H9 (cell line): ENCODE results near the gene TNP2. TPM values are rescaled to one million over a fixed set of nuclear protein-coding genes. Genes with fewer than 3 reads are reported as not detected.

Experiments used
- DNase-seq: peaks from one replicate; pipeline ENCODE4 v3.0.0-alpha.2; 2017
- H2AFZ ChIP-seq: one replicate; pipeline ENCODE4 v1.6.1; 2013; ENCODE audit warnings: mild to moderate bottlenecking, low read length, control low read depth, moderate library complexity
- H2AK5ac ChIP-seq: 2 replicates; pipeline ENCODE4 v1.6.1; 2013; ENCODE audit warnings: low read length, control low read depth, mixed read lengths; ENCODE audit not compliant: insufficient read length
- H2BK120ac ChIP-seq: one replicate; pipeline ENCODE4 v1.6.1; 2013; ENCODE audit warnings: low read depth, mild to moderate bottlenecking, low read length, control low read depth, inconsistent platforms; ENCODE audit not compliant: poor library complexity, severe bottlenecking
- H2BK12ac ChIP-seq: 2 replicates; pipeline ENCODE4 v1.6.1; 2013; ENCODE audit warnings: low read length, control low read depth, mixed read lengths, low read depth; ENCODE audit not compliant: insufficient read length
- H2BK15ac ChIP-seq: 2 replicates; pipeline ENCODE4 v1.6.1; 2013; ENCODE audit warnings: low read depth, low read length, control low read depth
- H2BK20ac ChIP-seq: one replicate; pipeline ENCODE4 v1.6.1; 2013; ENCODE audit warnings: low read depth, mild to moderate bottlenecking, low read length, control low read depth, inconsistent platforms; ENCODE audit not compliant: poor library complexity, severe bottlenecking
- H2BK5ac ChIP-seq: 2 replicates; pipeline ENCODE4 v1.6.1; 2013; ENCODE audit warnings: low read length, control low read depth, mixed read lengths; ENCODE audit not compliant: insufficient read length
- H3K14ac ChIP-seq: 2 replicates; pipeline ENCODE4 v1.6.1; 2013; ENCODE audit warnings: low read length, control low read depth; ENCODE audit not compliant: insufficient read depth
- H3K18ac ChIP-seq: 2 replicates; pipeline ENCODE4 v1.6.1; 2013; ENCODE audit warnings: low read depth, mild to moderate bottlenecking, mixed read lengths, low read length, control low read depth; ENCODE audit not compliant: insufficient read length
- H3K23ac ChIP-seq: 2 replicates; pipeline ENCODE4 v1.6.1; 2013; ENCODE audit warnings: low read length, control low read depth, mixed read lengths, low read depth; ENCODE audit not compliant: insufficient read length
- H3K23me2 ChIP-seq: 2 replicates; pipeline ENCODE4 v1.6.1; 2013; ENCODE audit warnings: low read depth, mild to moderate bottlenecking, mixed read lengths, low read length, control low read depth; ENCODE audit not compliant: insufficient read length, poor library complexity, severe bottlenecking
- H3K27ac ChIP-seq: 2 replicates; pipeline ENCODE4 v1.5.1; 2013; ENCODE audit warnings: low read length, control low read depth, mixed read lengths, low read depth; ENCODE audit not compliant: insufficient read length
- H3K27me3 ChIP-seq: 2 replicates; pipeline ENCODE4 v1.6.1; 2013; ENCODE audit warnings: low read length, control low read depth, inconsistent platforms; ENCODE audit not compliant: insufficient read depth
- H3K4ac ChIP-seq: 2 replicates; pipeline ENCODE4 v1.6.1; 2013; ENCODE audit warnings: low read depth, mild to moderate bottlenecking, control low read depth, inconsistent platforms, low read length, moderate library complexity
- H3K4me1 ChIP-seq: 2 replicates; pipeline ENCODE4 v1.6.1; 2013; ENCODE audit warnings: low read length, control low read depth, inconsistent platforms; ENCODE audit not compliant: insufficient read depth
- H3K4me2 ChIP-seq: 2 replicates; pipeline ENCODE4 v1.6.1; 2013; ENCODE audit warnings: low read length, control low read depth, mixed read lengths; ENCODE audit not compliant: insufficient read length, insufficient read depth
- H3K56ac ChIP-seq: 2 replicates; pipeline ENCODE4 v1.6.1; 2013; ENCODE audit warnings: low read depth, mild to moderate bottlenecking, mixed read lengths, low read length, control low read depth; ENCODE audit not compliant: insufficient read length
- H3K79me1 ChIP-seq: 2 replicates; pipeline ENCODE4 v1.6.1; 2013; ENCODE audit warnings: low read depth, mild to moderate bottlenecking, moderate library complexity, low read length, control low read depth, inconsistent platforms; ENCODE audit not compliant: insufficient read depth, poor library complexity, severe bottlenecking
- H3K79me2 ChIP-seq: 2 replicates; pipeline ENCODE4 v1.6.1; 2013; ENCODE audit warnings: low read length, control low read depth, inconsistent platforms; ENCODE audit not compliant: insufficient read depth
- H3K9ac ChIP-seq: 2 replicates; pipeline ENCODE4 v1.6.1; 2013; ENCODE audit warnings: low read length, control low read depth, mixed read lengths; ENCODE audit not compliant: insufficient read length; ENCODE audit errors: extremely low read depth
- H3K9me3 ChIP-seq: one replicate; pipeline ENCODE4 v1.6.1; 2013; ENCODE audit warnings: low read depth, low read length, inconsistent platforms; ENCODE audit not compliant: control insufficient read depth
- H3T11ph ChIP-seq: one replicate; pipeline ENCODE4 v1.6.1; 2013; ENCODE audit warnings: mild to moderate bottlenecking, low read length, control low read depth, inconsistent platforms
- H4K20me1 ChIP-seq: one replicate; pipeline ENCODE4 v1.6.1; 2013; ENCODE audit not compliant: control insufficient read depth, insufficient read length, insufficient read depth
- H4K5ac ChIP-seq: 2 replicates; pipeline ENCODE4 v1.6.1; 2013; ENCODE audit warnings: low read depth, mild to moderate bottlenecking, mixed read lengths, low read length, control low read depth; ENCODE audit not compliant: insufficient read length
- H4K8ac ChIP-seq: replicated peaks from 2 replicates; pipeline ENCODE4 v1.6.1; 2013; ENCODE audit warnings: low read length, control low read depth, mixed read lengths, low read depth; ENCODE audit not compliant: insufficient read length
- H4K91ac ChIP-seq: 2 replicates; pipeline ENCODE4 v1.6.1; 2013; ENCODE audit warnings: low read depth, mild to moderate bottlenecking, moderate library complexity, mixed read lengths, low read length, control low read depth; ENCODE audit not compliant: insufficient read length
- H3K27ac Mint-ChIP-seq, 3 experiments: 2 replicates in 2 of 3; 3 replicates in 1 of 3; pipeline ENCODE4 v1.8.0; 2020 to 2021; ENCODE audit warnings: mixed read lengths in 3 of 3, mild to moderate bottlenecking in 1 of 3, moderate library complexity in 1 of 3
- H3K27me3 Mint-ChIP-seq: 2 replicates; pipeline ENCODE4 v1.8.0; 2021; ENCODE audit warnings: low read depth, mild to moderate bottlenecking, moderate library complexity, mixed read lengths
- H3K36me3 Mint-ChIP-seq, 3 experiments: 2 replicates in 2 of 3; 3 replicates in 1 of 3; pipeline ENCODE4 v1.8.0; 2020 to 2021; ENCODE audit warnings: low read depth in 3 of 3, mixed read lengths in 3 of 3; ENCODE audit not compliant: insufficient read depth in 1 of 3
- H3K4me1 Mint-ChIP-seq, 2 experiments: 2 replicates each; pipeline ENCODE4 v1.8.0; 2020; ENCODE audit warnings: mixed read lengths in 2 of 2
- H3K4me3 Mint-ChIP-seq, 2 experiments: 2 replicates in 1 of 2; 3 replicates in 1 of 2; pipeline ENCODE4 v1.8.0; 2020 to 2021; ENCODE audit warnings: mild to moderate bottlenecking in 2 of 2, mixed read lengths in 2 of 2, moderate library complexity in 1 of 2
- H3K9me3 Mint-ChIP-seq, 2 experiments: 2 replicates in 1 of 2; 3 replicates in 1 of 2; pipeline ENCODE4 v1.8.0; 2020; ENCODE audit warnings: mild to moderate bottlenecking in 2 of 2, mixed read lengths in 2 of 2, moderate library complexity in 1 of 2
- CTCF ChIP-seq: fragments of 200-600 bp; sonication (generic); conservative IDR thresholded peaks from 3 replicates; pipeline ENCODE4 v1.8.0; 2021; ENCODE audit warnings: antibody characterized with exemption, mild to moderate bottlenecking
- WGBS: extraction: QIAGEN DNeasy Blood & Tissue Kit; methylation state at CpG from one replicate; pipeline ENCODE4 v1.1.7; 2013; ENCODE audit warnings: missing lambda C conversion rate, low lambda C conversion rate, mixed read lengths; ENCODE audit not compliant: insufficient read length; ENCODE audit errors: extremely low coverage; 5-methylcytosine and 5-hydroxymethylcytosine counted together
- total RNA-seq: library from RNA; stranded (reverse); gene quantifications from 2 replicates; pipeline ENCODE4 v1.2.1, GENCODE V29; 2021

TNP2 gene
- total RNA-seq, 1 experiment from 2014 or later = not detected

- no peaks in the 10 kb centered on the region for H3K79me1 ChIP-seq
- H3K56ac ChIP-seq = no peak overlapping the region
- no peak overlapping the region for H2BK12ac ChIP-seq
- H3K9me3 Mint-ChIP-seq = no peaks in the 10 kb centered on the region
- H3K27ac Mint-ChIP-seq = peak overlapping the region in 1 of 3 experiments; percentile 18; a peak in 1 of 7 replicates
- H2AFZ ChIP-seq = no peak overlapping the region
- no peak overlapping the region for H3K14ac ChIP-seq
- no peak overlapping the region for H2BK20ac ChIP-seq
- H2BK15ac ChIP-seq = no peak overlapping the region
- no peak overlapping the region for H2BK5ac ChIP-seq
- no peak overlapping the region for H2AK5ac ChIP-seq
- no peak overlapping the region for H3K9ac ChIP-seq
- H3K27me3 Mint-ChIP-seq = no peaks in the 10 kb centered on the region
- WGBS = no CpG with 5 or more reads among the region's 5 CpGs
- no peaks in the 10 kb centered on the region for H3K36me3 Mint-ChIP-seq
- peaks cover 3% of the 10 kb centered on the region; the same call in 1 of the 2 replicates for H3K4me1 ChIP-seq
- no peak overlapping the region for H4K91ac ChIP-seq
- H3K23ac ChIP-seq = no peak overlapping the region
- peaks cover 17 to 23% of the 10 kb centered on the region in 2 experiments for H3K4me1 Mint-ChIP-seq
- H3K9me3 ChIP-seq = no peaks in the 10 kb centered on the region
- H4K5ac ChIP-seq = no peak overlapping the region
- H3K79me2 ChIP-seq = no peaks in the 10 kb centered on the region
- no peaks in the 10 kb centered on the region for H3K23me2 ChIP-seq
- H3K27me3 ChIP-seq = no peaks in the 10 kb centered on the region
- H2BK120ac ChIP-seq = no peak overlapping the region
- no peak overlapping the region for H3K4ac ChIP-seq
- H3K4me3 Mint-ChIP-seq = no peak overlapping the region
- no peak for DNase-seq
- H4K8ac ChIP-seq = no peak overlapping the region
- no peaks in the 10 kb centered on the region for H4K20me1 ChIP-seq
- H3T11ph ChIP-seq = no peak overlapping the region
- H3K4me2 ChIP-seq = no peak overlapping the region
- H3K18ac ChIP-seq = no peak overlapping the region
- no peak for TF ChIP-seq CTCF
- no peak overlapping the region for H3K27ac ChIP-seq
Observed at GRCh38 chr16:11298143-11298900, 29.2 kb upstream of the TNP2 start.
